ENCODE data around the gene COQ9.
A peak's percentile ranks its signal among the peaks of the same experiment; 100 is the strongest.
"Not testable (repeated sequence)": the region's sequence is repeated elsewhere in the genome, so short reads cannot be mapped to it uniquely, and the experiment has no call there.

COQ9 gene

GRCh38 chr16:57427307-57427706, 20.0 kb upstream of the COQ9 start:
- no peak for DNase-seq (ENCODE audit: low read depth)

- no peak for DNase-seq (ENCODE audit: low read depth)
These were observed 19.5 kb upstream of the COQ9 start for GRCh38 chr16:57427824-57428223.

GRCh38 chr16:57430955-57431354, 16.3 kb upstream of the COQ9 start:
- DNase-seq (ENCODE audit: low read depth): no peak

- DNase-seq (ENCODE audit: low read depth): no peak
These were observed 14.8 kb upstream of the COQ9 start for GRCh38 chr16:57432505-57432904.

GRCh38 chr16:57432989-57433388, 14.3 kb upstream of the COQ9 start:
- DNase-seq (ENCODE audit: low read depth): no peak

- DNase-seq (ENCODE audit: low read depth): no peak
These were observed 13.3 kb upstream of the COQ9 start for GRCh38 chr16:57434003-57434402.

- DNase-seq (ENCODE audit: low read depth): no peak
These were observed 11.4 kb upstream of the COQ9 start for GRCh38 chr16:57435838-57436237.

GRCh38 chr16:57439947-57440346, 7.3 kb upstream of the COQ9 start:
- not testable (repeated sequence) for DNase-seq (ENCODE audit: low read depth)

- not testable (repeated sequence) for DNase-seq (ENCODE audit: low read depth)
These were observed 6.7 kb upstream of the COQ9 start for GRCh38 chr16:57440551-57440950.

GRCh38 chr16:57444711-57445110, 2.6 kb upstream of the COQ9 start:
- no peak for DNase-seq (ENCODE audit: low read depth)

- DNase-seq (ENCODE audit: low read depth): no peak
These were observed 1.8 kb upstream of the COQ9 start for GRCh38 chr16:57445510-57445909.

GRCh38 chr16:57446531-57447185, 621 bp upstream of the COQ9 start:
- DNase-seq (ENCODE audit: low read depth): no peak

GRCh38 chr16:57452021-57452420, 4.7 kb downstream of the COQ9 start:
- DNase-seq (ENCODE audit: low read depth): no peak

- DNase-seq (ENCODE audit: low read depth): peak; percentile 92
These were observed 15.1 kb downstream of the COQ9 start, which contains the start of gene POLR2C for GRCh38 chr16:57462209-57462977. Gene POLR2C, plus strand, starts transcription at chr16:57462679. Its CDS starts 46 bp downstream, at chr16:57462725.

GRCh38 chr16:57462978-57463362, 15.7 kb downstream of the COQ9 start:
- no peak for DNase-seq (ENCODE audit: low read depth)

GRCh38 chr16:57464523-57464922, 17.2 kb downstream of the COQ9 start:
- no peak for DNase-seq (ENCODE audit: low read depth)

GRCh38 chr16:57468346-57468745, 21.1 kb downstream of the COQ9 start:
- DNase-seq (ENCODE audit: low read depth): no peak

GRCh38 chr16:57469046-57469445, 21.8 kb downstream of the COQ9 start:
- no peak for DNase-seq (ENCODE audit: low read depth)

GRCh38 chr16:57469917-57470470, 22.7 kb downstream of the COQ9 start:
- no peak for DNase-seq (ENCODE audit: low read depth)

- no peak for DNase-seq (ENCODE audit: low read depth)
These were observed 23.4 kb downstream of the COQ9 start for GRCh38 chr16:57470711-57471110.

GRCh38 chr16:57471209-57471608, 23.9 kb downstream of the COQ9 start:
- DNase-seq (ENCODE audit: low read depth): no peak

GRCh38 chr16:57471852-57472664, 24.8 kb downstream of the COQ9 start:
- no peak for DNase-seq (ENCODE audit: low read depth)

Data from activated gamma-delta T cell treated with anti-CD3 and anti-CD28 coated beads, Interleukin-2, amount 50 U/mL, for 16 hours (primary cell).